COR-L47 (cell line): ENCODE results near the gene ADORA1.

Experiments
- DNase-seq: peaks from one replicate; lab custom pipeline; 2025; lab: John Stamatoyannopoulos, UW

ADORA1 gene

GRCh38 chr1:203127666-203128430, at the start of gene ADORA1:
Gene ADORA1, plus strand, starts transcription at chr1:203127726. Its CDS starts 1,116 bp downstream, at chr1:203128842.
- no peak for DNase-seq

DNA sequence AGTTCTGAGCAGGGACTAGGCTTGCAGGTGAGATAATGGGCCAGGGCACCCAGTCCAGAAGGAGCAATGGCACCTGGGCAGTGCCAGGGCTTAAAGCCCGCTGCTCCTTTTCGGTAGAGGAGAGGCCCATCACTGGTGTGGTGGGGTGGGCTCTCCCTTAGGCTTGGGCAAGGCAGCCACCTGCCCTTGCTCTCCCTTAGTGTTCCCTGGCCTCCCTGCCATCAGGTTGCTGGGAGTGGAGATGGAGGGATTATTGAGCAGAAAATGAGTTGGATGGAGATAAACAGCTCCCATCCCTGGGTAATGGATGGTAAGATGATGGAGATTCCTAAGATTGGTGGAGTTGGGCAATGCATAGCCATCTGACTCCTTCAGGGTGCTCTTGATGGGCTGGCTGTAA, 49.6 kb upstream of the ADORA1 start:
- no peak for DNase-seq

GRCh38 chr1:203078478-203078877, 49.0 kb upstream of the ADORA1 start:
- DNase-seq = no peak

DNA sequence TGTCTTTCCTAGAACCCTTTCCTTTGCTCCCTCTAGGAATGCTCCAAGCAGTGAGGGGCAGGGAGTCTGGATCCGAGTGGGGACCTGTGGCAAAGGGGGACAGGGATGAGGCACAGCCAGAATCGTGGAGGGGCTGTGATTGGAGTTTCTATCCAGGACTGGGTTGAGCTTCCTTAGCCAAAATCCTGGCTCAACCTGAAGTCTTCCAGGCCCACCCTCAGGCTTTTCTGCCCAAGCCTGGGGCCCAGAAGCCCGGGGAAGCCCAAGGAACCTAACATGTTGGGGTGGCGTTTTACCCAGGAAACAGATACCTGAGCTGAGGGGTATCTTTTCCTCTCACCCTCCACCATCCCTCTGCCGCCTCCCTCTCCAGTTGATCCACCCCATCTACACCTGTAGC, 47.1 kb upstream of the ADORA1 start:
- DNase-seq = no peak

GRCh38 chr1:203081465-203082230, 45.9 kb upstream of the ADORA1 start:
- DNase-seq = no peak

- no peak for DNase-seq
Measured at GRCh38 chr1:203082231-203082505, 45.4 kb upstream of the ADORA1 start.

- DNase-seq = no peak
Measured at GRCh38 chr1:203082571-203083462, 44.7 kb upstream of the ADORA1 start.

GRCh38 chr1:203083463-203083921, 44.0 kb upstream of the ADORA1 start:
- DNase-seq = no peak

DNA sequence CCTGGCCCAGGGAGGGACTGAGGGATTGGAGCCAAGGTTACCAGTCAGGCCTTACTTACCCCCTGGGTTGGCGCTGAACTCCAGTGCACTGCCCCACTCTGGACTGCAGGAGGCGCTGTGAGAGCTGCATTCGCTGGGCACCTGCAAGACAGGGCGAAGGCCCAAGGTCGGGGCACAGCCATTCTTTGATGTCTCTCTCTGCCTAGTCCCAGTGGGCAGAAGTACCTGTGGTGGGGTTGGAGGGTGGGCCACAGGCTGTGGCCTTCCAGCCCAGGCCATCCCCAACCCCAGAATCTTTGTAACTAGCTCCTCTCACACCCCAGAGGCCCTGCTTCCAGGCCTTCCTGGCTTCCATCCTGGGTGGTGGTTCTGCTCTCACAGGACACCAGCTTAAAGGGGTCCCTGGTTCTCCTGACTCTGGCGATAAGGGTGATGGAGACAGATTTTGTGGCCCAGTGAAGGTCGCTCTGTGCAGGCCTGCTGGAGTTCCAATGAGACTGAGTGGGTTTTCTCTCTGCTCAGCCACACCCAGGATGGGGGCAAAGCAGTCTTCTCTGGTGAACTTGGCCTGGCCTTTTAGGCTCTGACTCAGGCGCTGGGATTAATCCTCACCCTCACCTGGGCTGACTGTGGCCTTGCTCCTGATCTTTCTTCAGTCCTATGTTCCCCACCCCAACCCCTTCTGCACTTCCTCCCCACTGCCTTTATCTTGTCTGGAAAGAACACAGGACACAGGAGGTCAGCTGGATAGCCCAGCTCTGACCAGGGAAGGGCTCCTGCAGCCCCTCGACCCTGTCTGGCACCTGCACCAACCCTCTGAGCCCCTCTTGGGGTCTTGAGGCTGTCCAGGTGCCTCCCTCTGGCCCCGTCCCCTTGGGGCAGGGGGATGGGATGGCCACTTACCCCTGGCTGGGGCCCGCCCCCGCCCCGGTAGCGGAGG, 42.7 kb upstream of the ADORA1 start:
- DNase-seq = no peak

DNA sequence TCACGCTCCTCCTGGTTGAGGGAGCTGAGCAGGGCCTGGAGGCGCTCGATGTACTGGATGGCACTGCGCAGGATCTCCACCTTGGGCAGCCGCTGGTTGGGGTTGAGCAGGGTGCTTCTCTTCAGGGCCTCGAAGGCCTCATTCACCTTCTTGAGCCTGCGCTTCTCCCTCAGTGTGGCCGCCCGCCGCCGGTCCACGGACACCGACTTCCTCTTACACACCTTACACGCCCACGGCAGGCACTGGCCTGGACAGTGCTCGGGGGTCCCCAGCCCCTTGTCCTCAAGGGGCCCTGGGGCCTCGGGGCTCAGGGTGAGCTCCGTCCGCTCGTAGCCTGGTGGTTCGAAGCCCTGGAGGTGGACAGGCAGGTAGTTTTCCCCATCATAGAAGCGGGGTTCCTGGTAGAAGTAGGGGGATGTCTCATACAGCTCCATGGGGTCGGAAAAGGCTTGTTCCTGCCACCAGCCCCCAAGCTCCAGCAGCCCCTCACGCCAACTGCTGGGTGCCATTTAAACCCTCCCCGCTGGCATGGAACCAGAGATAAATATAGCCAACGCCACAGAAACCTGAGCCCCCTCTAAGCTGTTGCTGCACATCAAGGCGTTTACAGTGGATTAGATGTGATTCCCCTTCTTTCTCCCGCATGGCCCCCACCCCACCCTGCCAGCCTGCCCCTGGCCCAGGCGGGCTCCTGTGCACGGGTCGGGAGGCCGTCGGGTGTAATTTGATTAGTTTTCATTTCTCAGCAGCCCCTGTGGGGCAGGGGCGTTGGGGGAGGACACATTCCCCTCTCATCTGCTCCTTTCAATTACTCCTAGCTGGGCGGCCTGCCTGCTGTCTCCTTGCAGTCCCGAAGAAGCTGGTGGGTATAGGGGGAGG, 41.8 kb upstream of the ADORA1 start, which contains the start of gene MYOG:
MYOG (minus strand) TSS at position 485 of the 879 bp plus-strand sequence; CDS start at position 434, 51 bp downstream.
- no peak for DNase-seq

DNA sequence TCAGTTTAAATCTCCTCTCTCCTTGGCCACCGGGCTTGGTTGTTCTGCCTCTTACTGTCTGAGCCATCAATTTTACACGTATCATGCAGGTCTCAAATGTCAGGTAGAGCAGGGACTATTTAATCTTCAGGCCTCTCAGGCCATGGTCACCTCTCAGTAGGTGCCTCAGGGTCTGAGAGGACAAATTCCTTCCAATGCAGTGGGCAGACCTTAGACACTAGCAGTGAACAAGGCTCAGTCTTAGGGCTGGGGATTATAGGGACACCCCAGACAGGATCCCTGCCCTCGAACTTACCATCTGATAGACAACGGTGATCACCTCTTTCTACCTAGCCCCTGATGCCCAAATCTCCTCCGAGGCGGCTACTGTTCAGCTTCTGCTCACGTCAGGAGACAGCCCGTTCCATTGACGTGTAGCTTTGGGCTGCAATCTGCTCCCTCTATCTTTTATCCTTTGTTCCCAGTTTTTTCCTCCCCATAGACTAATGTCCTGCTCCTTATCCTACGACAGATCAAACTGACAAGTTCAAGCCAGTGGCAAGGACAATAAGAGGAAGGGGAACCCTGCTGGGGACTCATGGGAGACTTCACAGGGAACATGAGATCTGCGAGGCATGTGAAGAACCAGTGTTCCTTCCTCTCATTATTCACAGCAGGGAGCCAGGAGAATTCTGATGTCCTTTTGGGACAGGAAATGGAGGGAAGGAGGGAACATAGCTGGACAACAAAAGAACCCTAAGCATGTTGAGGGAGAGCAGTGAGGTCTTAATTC, 40.3 kb upstream of the ADORA1 start:
- DNase-seq = no peak

DNA sequence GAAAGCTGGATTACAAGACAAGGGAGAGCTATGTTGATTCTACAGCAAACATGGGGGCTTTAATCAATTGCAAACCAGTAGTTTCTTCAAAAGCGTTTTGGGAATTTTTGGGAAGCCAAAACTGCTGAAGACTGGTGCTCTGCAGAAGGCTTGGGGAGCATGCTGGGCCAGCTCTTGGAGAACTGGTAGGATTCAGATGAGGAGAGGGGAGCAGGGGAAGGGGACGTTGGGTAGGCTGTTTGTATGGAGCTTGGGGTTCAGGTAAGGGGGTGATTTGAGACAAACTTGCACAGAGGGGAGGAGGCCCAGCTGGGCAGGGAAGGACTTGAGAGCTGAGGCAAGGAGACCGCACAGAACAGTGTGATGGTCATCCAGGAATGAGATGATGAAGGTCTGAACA, 39.1 kb upstream of the ADORA1 start:
- DNase-seq = no peak

- no peak for DNase-seq
Measured at GRCh38 chr1:203089001-203089650, 38.4 kb upstream of the ADORA1 start.

DNA sequence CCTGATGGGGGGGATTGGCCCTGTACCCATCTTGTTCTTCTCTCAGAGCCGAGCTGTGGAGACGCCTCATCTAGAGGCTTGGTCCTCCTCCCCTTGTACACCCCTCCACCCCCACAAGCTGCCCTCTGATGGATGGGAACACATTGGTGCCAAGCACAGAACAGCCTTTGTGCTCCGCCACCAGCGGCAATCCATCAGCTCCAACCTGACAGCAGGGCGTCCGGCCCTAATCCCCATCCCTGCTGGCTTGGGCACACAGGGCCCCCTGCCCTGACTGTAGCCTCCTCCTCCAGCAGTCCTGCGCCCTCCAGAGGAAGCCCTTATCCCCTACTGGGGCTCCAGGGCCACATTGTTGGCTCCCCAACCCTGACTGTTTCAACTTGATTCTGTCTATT, 37.9 kb upstream of the ADORA1 start:
- no peak for DNase-seq

DNA sequence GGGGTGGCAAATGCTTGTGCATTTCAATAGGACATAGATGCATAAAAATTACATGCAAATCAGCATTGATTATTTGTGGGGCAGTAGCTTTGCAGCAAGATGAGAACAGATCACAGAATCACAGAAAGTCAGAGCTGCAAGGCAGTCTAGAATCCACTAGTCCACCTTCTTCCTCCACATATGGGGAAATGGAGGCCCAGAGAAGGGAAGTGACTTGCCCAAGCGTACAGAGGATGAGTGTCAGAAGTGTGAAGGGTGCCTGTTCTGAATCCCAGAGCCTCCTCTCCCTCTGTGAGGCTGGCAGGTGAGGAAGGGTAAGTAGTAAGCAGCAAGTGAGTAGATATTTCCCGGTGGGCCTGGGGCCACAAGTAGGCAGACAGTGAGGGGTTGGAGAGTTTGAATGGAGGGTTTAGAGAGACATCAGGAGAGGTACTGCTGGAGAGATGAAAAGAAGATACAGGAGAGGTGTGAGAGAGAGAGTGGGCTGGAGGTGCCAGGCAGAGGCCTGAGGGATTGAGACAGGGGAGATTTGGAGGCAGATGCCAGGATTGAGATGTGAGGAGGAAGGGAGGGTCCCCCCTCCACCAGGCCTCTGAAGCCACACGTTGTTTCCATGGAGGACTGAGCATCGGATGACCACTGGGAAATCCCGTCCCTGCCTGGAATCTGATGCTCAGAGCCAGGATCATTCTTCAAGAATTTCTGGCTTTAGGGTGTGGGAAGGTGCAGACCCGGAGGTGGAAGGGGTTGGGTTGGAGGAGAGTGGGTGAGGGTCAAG, 36.9 kb upstream of the ADORA1 start:
- DNase-seq = no peak

- no peak for DNase-seq
Measured at GRCh38 chr1:203091199-203091477, 36.4 kb upstream of the ADORA1 start.

- no peak for DNase-seq
Measured at GRCh38 chr1:203091761-203092330, 35.7 kb upstream of the ADORA1 start.
